ENCODE results near the gene PCSK6. TPM values are rescaled to one million over a fixed set of nuclear protein-coding genes. Genes with fewer than 3 reads are reported as not detected.

Gene PCSK6
- total and polyA plus RNA-seq, 2 of the 8 experiments (the other 6 are each of a cell fraction or from before 2014, with no cell fraction given): 1.9 to 4.0 TPM

- no peaks in the 10 kb centered on the region for H3K79me2 ChIP-seq (ENCODE audit: control insufficient read depth in 1 of 2, insufficient read depth in 2 of 2, low read length in 2 of 2)
- H3K18ac ChIP-seq (ENCODE audit: extremely low read depth, low read length): no peak overlapping the region
- no peak overlapping the region for H3K4ac ChIP-seq (replicated peaks; ENCODE audit: insufficient read length, low read depth, low read length)
- H3K27ac ChIP-seq (ENCODE audit: low read depth, low read length): no peak overlapping the region
- H2BK5ac ChIP-seq (ENCODE audit: low read depth, low read length): no peak overlapping the region
- H4K20me1 ChIP-seq (replicated peaks in 1 of 2; ENCODE audit: control insufficient read depth in 1 of 2, insufficient read depth in 2 of 2, low read length in 2 of 2): peaks cover 0 to 2% of the 10 kb centered on the region in 2 experiments
- no peak overlapping the region for H2BK12ac ChIP-seq (ENCODE audit: low read depth, low read length)
- H3K4me2 ChIP-seq (ENCODE audit: insufficient read depth in 1 of 2, low read depth in 2 of 2, low read length in 2 of 2): no peak overlapping the region
- H3K23ac ChIP-seq (ENCODE audit: insufficient read length): no peak overlapping the region
- no peak overlapping the region for H2BK15ac ChIP-seq (ENCODE audit: low read length)
- no peak overlapping the region for H3K4me3 ChIP-seq (ENCODE audit: extremely low read depth in 1 of 4, insufficient read depth in 2 of 4, low read depth in 3 of 4, low read length in 4 of 4)
- FAIRE-seq: no peak
- WGBS, 2 experiments (ENCODE audit: extremely low coverage in 1 of 2, insufficient coverage in 1 of 2, insufficient read length in 1 of 2, insufficient replicate concordance in 2 of 2, low coverage in 1 of 2, low lambda C conversion rate in 2 of 2, missing lambda C conversion rate in 1 of 2): 70% methylated on average over 3 of the region's 3 CpGs; no CpG with 5 or more reads in 1 of the 2 experiments
- peaks cover 0 to 8% (median 5%) of the 10 kb centered on the region in 4 experiments; a peak in 5 of 8 replicates for H3K36me3 ChIP-seq (ENCODE audit: control insufficient read depth in 2 of 4, insufficient read depth in 4 of 4, low read length in 3 of 4)
- no peak overlapping the region for H3K14ac ChIP-seq (ENCODE audit: insufficient read length)
- peaks cover 0 to 2% (median 0%) of the 10 kb centered on the region in 4 experiments; a peak in 1 of 7 replicates for H3K4me1 ChIP-seq (replicated peaks in 1 of 4; ENCODE audit: control insufficient read depth in 3 of 4, insufficient read depth in 4 of 4, low read length in 3 of 4)
- H3K56ac ChIP-seq (replicated peaks; ENCODE audit: insufficient read length, low read depth, low read length): no peak overlapping the region
- no peaks in the 10 kb centered on the region for H3K79me1 ChIP-seq (ENCODE audit: low read depth, low read length)
- ChIA-PET CTCF (ENCODE audit: partially characterized antibody) (interaction anchor here (0.6 to 6.3 kb wide), 9 partner anchors 10 to 457 kb away, joined by 3 to 62 read pairs (median 7); no protein-coding TSS in a partner anchor), POLR2A (ENCODE audit: partially characterized antibody) (interaction anchor here (0.6 to 2.7 kb wide), 4 partner anchors 8 to 186 kb away, joined by 3 to 9 read pairs (median 4); partner anchors contain the start of gene CHSY1)
- no peak overlapping the region for H2BK120ac ChIP-seq (replicated peaks; ENCODE audit: low read depth, low read length)
- no peak overlapping the region for H2AFZ ChIP-seq (ENCODE audit: low read length)
- no peak overlapping the region for H3K9ac ChIP-seq (replicated peaks in 1 of 4; ENCODE audit: extremely low read depth in 1 of 4, low read depth in 3 of 4, low read length in 3 of 4)
- H3K9me3 ChIP-seq (ENCODE audit: insufficient read depth in 2 of 2, low read depth in 1 of 2, low read length in 1 of 2): no peaks in the 10 kb centered on the region
- TF ChIP-seq TCF12 (IDR thresholded peaks at IDR 0.05; ENCODE audit: low read depth, low read length) (no peak), SIX5 (IDR thresholded peaks at IDR 0.05; ENCODE audit: low read depth, low read length) (no peak), YY1 (IDR thresholded peaks at IDR 0.05; ENCODE audit: low read depth, low read length) (no peak), GTF2F1 (IDR thresholded peaks at IDR 0.05; ENCODE audit: borderline replicate concordance, low read depth, low read length) (no peak), EP300 (IDR thresholded peaks at IDR 0.05; ENCODE audit: borderline replicate concordance in 1 of 2, low read depth in 2 of 2, low read length in 2 of 2) (no peak), CREB1 (IDR thresholded peaks at IDR 0.05) (no peak), JUN (IDR thresholded peaks at IDR 0.05; ENCODE audit: low read depth, low read length) (no peak), ZNF274 (IDR thresholded peaks at IDR 0.05; ENCODE audit: borderline replicate concordance, extremely low read depth, low read length) (no peak), TAF7 (optimal IDR thresholded peaks at IDR 0.05; ENCODE audit: borderline replicate concordance, low read depth, low read length) (no peak), SUZ12 (IDR thresholded peaks at IDR 0.05; ENCODE audit: low read length) (no peak)
- H2AK5ac ChIP-seq (ENCODE audit: low read depth, low read length): no peak overlapping the region
- H4K5ac ChIP-seq (ENCODE audit: insufficient read length, low read depth, low read length): no peak overlapping the region
- no peaks in the 10 kb centered on the region for H3K27me3 ChIP-seq (replicated peaks in 1 of 4; ENCODE audit: control insufficient read depth in 3 of 4, extremely low read depth in 1 of 4, insufficient read depth in 3 of 4, low read length in 3 of 4)
- DNase-seq (ENCODE audit: low read depth in 1 of 2, low spot score in 2 of 2): no peak
- H3K23me2 ChIP-seq (ENCODE audit: low read depth, low read length): no peaks in the 10 kb centered on the region
- H4K91ac ChIP-seq (replicated peaks; ENCODE audit: insufficient read length, low read length): no peak overlapping the region
- no peak overlapping the region for H2BK20ac ChIP-seq (ENCODE audit: low read length)
- no peak overlapping the region for H4K8ac ChIP-seq (ENCODE audit: extremely low read depth, insufficient read depth, low read length)
These were observed 223.5 kb downstream of the PCSK6 start for GRCh38 chr15:101266034-101266433.

Measured in H1 (cell line).